Measurements from ENCODE around the gene TLDC2.

DNA sequence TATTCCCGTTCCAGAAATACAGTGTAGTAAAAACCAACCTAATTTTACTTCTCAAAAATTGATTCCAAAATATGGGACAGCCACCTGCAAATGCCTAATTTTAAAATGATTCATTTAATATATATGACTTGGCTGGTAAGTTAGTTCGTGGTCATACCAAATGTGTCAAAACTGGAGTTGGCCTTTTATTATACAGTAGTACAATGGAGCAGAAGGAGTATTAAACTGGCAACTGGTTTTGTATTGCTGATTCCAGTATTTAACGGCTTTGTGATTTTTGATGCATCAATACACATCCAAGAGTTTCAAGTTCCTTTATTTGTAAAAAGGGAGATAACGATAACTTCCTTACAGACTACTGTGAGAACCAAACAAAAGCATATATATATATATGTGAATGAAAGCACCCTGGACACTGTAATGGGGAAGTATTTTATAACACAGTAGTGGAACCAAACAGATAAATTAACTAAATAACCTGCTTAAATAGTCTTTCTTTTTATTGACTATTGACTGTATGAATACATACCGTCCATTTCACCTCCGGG is 50.8 kb downstream of the TLDC2 start:
- TF ChIP-seq FOXP2 (optimal IDR thresholded peaks at IDR 0.05; ENCODE audit: borderline replicate concordance, extremely low read depth, extremely low read length, insufficient read depth) = no peak
- no peak for TF ChIP-seq POLR2AphosphoS5 (IDR thresholded peaks at IDR 0.05; ENCODE audit: low read depth, low read length)
- no peak for TF ChIP-seq TAF1 (IDR thresholded peaks at IDR 0.05; ENCODE audit: borderline replicate concordance, insufficient read depth, low read length)
- no peak for TF ChIP-seq SIN3A (IDR thresholded peaks at IDR 0.05; ENCODE audit: borderline replicate concordance, insufficient read depth, low read length)
- TF ChIP-seq, protein P1, sequence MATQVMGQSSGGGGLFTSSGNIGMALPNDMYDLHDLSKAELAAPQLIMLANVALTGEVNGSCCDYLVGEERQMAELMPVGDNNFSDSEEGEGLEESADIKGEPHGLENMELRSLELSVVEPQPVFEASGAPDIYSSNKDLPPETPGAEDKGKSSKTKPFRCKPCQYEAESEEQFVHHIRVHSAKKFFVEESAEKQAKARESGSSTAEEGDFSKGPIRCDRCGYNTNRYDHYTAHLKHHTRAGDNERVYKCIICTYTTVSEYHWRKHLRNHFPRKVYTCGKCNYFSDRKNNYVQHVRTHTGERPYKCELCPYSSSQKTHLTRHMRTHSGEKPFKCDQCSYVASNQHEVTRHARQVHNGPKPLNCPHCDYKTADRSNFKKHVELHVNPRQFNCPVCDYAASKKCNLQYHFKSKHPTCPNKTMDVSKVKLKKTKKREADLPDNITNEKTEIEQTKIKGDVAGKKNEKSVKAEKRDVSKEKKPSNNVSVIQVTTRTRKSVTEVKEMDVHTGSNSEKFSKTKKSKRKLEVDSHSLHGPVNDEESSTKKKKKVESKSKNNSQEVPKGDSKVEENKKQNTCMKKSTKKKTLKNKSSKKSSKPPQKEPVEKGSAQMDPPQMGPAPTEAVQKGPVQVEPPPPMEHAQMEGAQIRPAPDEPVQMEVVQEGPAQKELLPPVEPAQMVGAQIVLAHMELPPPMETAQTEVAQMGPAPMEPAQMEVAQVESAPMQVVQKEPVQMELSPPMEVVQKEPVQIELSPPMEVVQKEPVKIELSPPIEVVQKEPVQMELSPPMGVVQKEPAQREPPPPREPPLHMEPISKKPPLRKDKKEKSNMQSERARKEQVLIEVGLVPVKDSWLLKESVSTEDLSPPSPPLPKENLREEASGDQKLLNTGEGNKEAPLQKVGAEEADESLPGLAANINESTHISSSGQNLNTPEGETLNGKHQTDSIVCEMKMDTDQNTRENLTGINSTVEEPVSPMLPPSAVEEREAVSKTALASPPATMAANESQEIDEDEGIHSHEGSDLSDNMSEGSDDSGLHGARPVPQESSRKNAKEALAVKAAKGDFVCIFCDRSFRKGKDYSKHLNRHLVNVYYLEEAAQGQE (IDR thresholded peaks at IDR 0.05; ENCODE audit: insufficient read depth in 1 of 2, low read depth in 2 of 2, low read length in 2 of 2) = no peak

Data from PFSK-1 (cell line).